OCI-LY7 (cell line): ENCODE results near the gene CRYZL1. TPM values are rescaled to one million over a fixed set of nuclear protein-coding genes. Genes with fewer than 3 reads are reported as not detected.
A peak's percentile ranks its signal among the peaks of the same experiment; 100 is the strongest.

Source experiments
- BruUV-seq: library from RNA; stranded (reverse); fragments of 400-500 nt; replicated peaks from 2 replicates; lab custom pipeline; 2021; lab: Mats Ljungman, UMichigan
- CTCF ChIA-PET: fragments of 300-600 bp; sonication (Branson Sonifier 250); formaldehyde crosslinking; loops from one replicate; lab custom pipeline; 2022; ENCODE audit warnings: antibody characterized with exemption; ENCODE audit not compliant: unreplicated experiment; lab: Charles Lee
- POLR2A ChIA-PET: fragments of 300-600 bp; sonication (Branson Sonifier 250); formaldehyde crosslinking; loops from one replicate; lab custom pipeline; 2022; ENCODE audit warnings: antibody characterized with exemption; lab: Charles Lee
- DNase-seq: peaks from one replicate; pipeline ENCODE4 v3.0.0-alpha.2; 2015; ENCODE audit warnings: low spot score
- H2AFZ ChIP-seq: fragments of 200-600 bp; sonication (generic), shearing (Covaris generic); 2 replicates; pipeline ENCODE4 v1.6.1; 2014; ENCODE audit warnings: mild to moderate bottlenecking, antibody characterized with exemption, low read length, moderate library complexity
- H3K27ac ChIP-seq: fragments of 200-600 bp; sonication (generic); 2 replicates; pipeline ENCODE4 v1.5.1; 2014; ENCODE audit warnings: mixed run types, low read depth, mild to moderate bottlenecking, moderate library complexity, low read length, inconsistent platforms; ENCODE audit not compliant: poor library complexity, severe bottlenecking
- H3K36me3 ChIP-seq: fragments of 200-600 bp; sonication (generic); 2 replicates; pipeline ENCODE4 v1.6.1; 2014; ENCODE audit warnings: mild to moderate bottlenecking, antibody characterized with exemption, low read length, moderate library complexity, mixed read lengths; ENCODE audit not compliant: insufficient read depth
- H3K4me1 ChIP-seq: fragments of 200-600 bp; sonication (generic); 2 replicates; pipeline ENCODE4 v1.5.1; 2014; ENCODE audit warnings: mild to moderate bottlenecking, low read length; ENCODE audit not compliant: insufficient read depth, poor library complexity, severe bottlenecking
- H3K4me2 ChIP-seq: fragments of 200-600 bp; sonication (generic); 2 replicates; pipeline ENCODE4 v1.6.1; 2014; ENCODE audit warnings: mild to moderate bottlenecking, low read length
- H3K4me3 ChIP-seq: fragments of 200-600 bp; sonication (generic); 2 replicates; pipeline ENCODE4 v1.5.1; 2014; ENCODE audit warnings: mild to moderate bottlenecking, low read depth, low read length; ENCODE audit not compliant: poor library complexity, severe bottlenecking
- H3K79me2 ChIP-seq: fragments of 200-600 bp; sonication (generic); 2 replicates; pipeline ENCODE4 v1.6.1; 2016; ENCODE audit warnings: low read depth, mild to moderate bottlenecking, low read length, moderate library complexity, mixed read lengths; ENCODE audit not compliant: insufficient read depth
- H3K9me2 ChIP-seq: fragments of 200-600 bp; sonication (generic); 2 replicates; pipeline ENCODE4 v1.6.1; 2016; ENCODE audit warnings: mild to moderate bottlenecking, low read length, mixed read lengths; ENCODE audit not compliant: insufficient read depth
- H3K9me3 ChIP-seq: fragments of 200-600 bp; sonication (generic); 2 replicates; pipeline ENCODE4 v1.6.1; 2014; ENCODE audit warnings: mild to moderate bottlenecking, mixed run types, low read length, mixed read lengths
- H4K20me1 ChIP-seq: fragments of 200-600 bp; sonication (generic); 2 replicates; pipeline ENCODE4 v1.6.1; 2014; ENCODE audit warnings: mild to moderate bottlenecking, antibody characterized with exemption, low read length, moderate library complexity, mixed read lengths; ENCODE audit not compliant: insufficient read depth
- CTCF ChIP-seq: fragments of 200-600 bp; sonication (generic); conservative IDR thresholded peaks from 2 replicates; pipeline ENCODE4 v1.5.1; 2014; ENCODE audit warnings: mild to moderate bottlenecking, antibody characterized with exemption, low read length, moderate library complexity, mixed read lengths
- EZH2phosphoT487 ChIP-seq: fragments of 200-600 bp; sonication (generic); IDR thresholded peaks from 2 replicates; pipeline ENCODE4 v1.6.1; 2018; ENCODE audit warnings: low read depth, borderline replicate concordance, mild to moderate bottlenecking, mixed run types, antibody characterized with exemption, low read length, moderate library complexity, mixed read lengths
- intact Hi-C: fragments of 100-400 bp; cut with micrococcal nuclease; formaldehyde crosslinking; loops from one replicate; pipeline ENCODE4 v1.10.0; 2022; ENCODE audit not compliant: unreplicated experiment
- total RNA-seq, 2 experiments: library from RNA; depleted of rRNA in 1 of 2; stranded (reverse); fragments of >200 nt in 1 of 2; shearing (Covaris generic) in 1 of 2; gene quantifications; 2 replicates each; pipeline ENCODE4 v1.2.3, GENCODE V29; 2014 to 2022

Gene CRYZL1
- total RNA-seq, 2 experiments from 2014 or later: 26.4 to 37.9 TPM

GRCh38 chr21:33557447-33557846 is 84.1 kb downstream of the CRYZL1 start:
- no TSS peak for BruUV-seq
- H3K9me2 ChIP-seq: no peaks in the 10 kb centered on the region
- H3K36me3 ChIP-seq: peaks cover 99% of the 10 kb centered on the region
- DNase-seq: no peak
- no peak overlapping the region for H2AFZ ChIP-seq
- H4K20me1 ChIP-seq: peaks cover 38% of the 10 kb centered on the region
- TF ChIP-seq CTCF: no peak
- no peak for TF ChIP-seq EZH2phosphoT487
- no peak overlapping the region for H3K4me3 ChIP-seq
- no peak overlapping the region for H3K4me2 ChIP-seq
- H3K79me2 ChIP-seq: peaks cover 99% of the 10 kb centered on the region
- no peak overlapping the region for H3K27ac ChIP-seq
- CTCF ChIA-PET: no interaction called here
- intact Hi-C loops: no loop called here
- H3K9me3 ChIP-seq: no peaks in the 10 kb centered on the region
- H3K4me1 ChIP-seq: no peaks in the 10 kb centered on the region
- POLR2A ChIA-PET: interaction anchor here (0.6 to 3.5 kb wide), 10 partner anchors 9 to 295 kb away, joined by 3 to 14 read pairs (median 4); partner anchors contain the start of gene DNAJC28

GRCh38 chr21:33554982-33555344 is 86.6 kb downstream of the CRYZL1 start:
- no peak overlapping the region for H3K4me3 ChIP-seq
- BruUV-seq: no TSS peak
- POLR2A ChIA-PET: interaction anchor here (0.5 to 1.3 kb wide), 5 partner anchors 10 to 358 kb away, joined by 3 to 4 read pairs (median 3); no protein-coding TSS in a partner anchor
- CTCF ChIA-PET: no interaction called here
- intact Hi-C loops: no loop called here
- no peak overlapping the region for H3K27ac ChIP-seq
- H4K20me1 ChIP-seq: peaks cover 34% of the 10 kb centered on the region
- H3K79me2 ChIP-seq: peaks cover 99% of the 10 kb centered on the region
- peaks cover 100% of the 10 kb centered on the region for H3K36me3 ChIP-seq
- DNase-seq: no peak
- TF ChIP-seq EZH2phosphoT487: no peak
- no peak overlapping the region for H3K4me2 ChIP-seq
- H3K9me3 ChIP-seq: no peaks in the 10 kb centered on the region
- H3K9me2 ChIP-seq: no peaks in the 10 kb centered on the region
- no peak overlapping the region for H2AFZ ChIP-seq
- H3K4me1 ChIP-seq: no peaks in the 10 kb centered on the region

GRCh38 chr21:33554236-33554981 is 87.1 kb downstream of the CRYZL1 start:
- Histone ChIP-seq H3K9me3 (no peaks in the 10 kb centered on the region), H3K79me2 (peaks cover 99% of the 10 kb centered on the region), H3K4me2 (no peak overlapping the region), H3K4me3 (no peak overlapping the region), H3K4me1 (no peaks in the 10 kb centered on the region), H2AFZ (no peak overlapping the region), H4K20me1 (peaks cover 34% of the 10 kb centered on the region), H3K36me3 (peaks cover 100% of the 10 kb centered on the region), H3K9me2 (no peaks in the 10 kb centered on the region), H3K27ac (no peak overlapping the region)
- TF ChIP-seq EZH2phosphoT487 (no peak), CTCF (no peak)
- BruUV-seq: TSS peak; percentile 47
- DNase-seq: no peak
- POLR2A ChIA-PET: interaction anchor here (1.1 kb wide), 1 partner anchor 9 kb away, joined by 3 read pairs; no protein-coding TSS in a partner anchor
- intact Hi-C loops: no loop called here
- CTCF ChIA-PET: no interaction called here
